Muscle of leg (tissue), 11 donors: ENCODE results near the gene NSRP1. TPM values are rescaled to one million over a fixed set of nuclear protein-coding genes. Genes with fewer than 3 reads are reported as not detected.

Source experiments
- DNase-seq: peaks from one replicate; pipeline ENCODE4 v3.0.0; 2013
- H3K27ac ChIP-seq: one replicate; pipeline ENCODE4 v1.5.1; 2013; ENCODE audit warnings: mild to moderate bottlenecking, low read length, control low read depth
- H3K27me3 ChIP-seq: one replicate; pipeline ENCODE4 v1.6.1; 2013; ENCODE audit warnings: low read length; ENCODE audit not compliant: control insufficient read depth, insufficient read depth
- H3K36me3 ChIP-seq: one replicate; pipeline ENCODE4 v1.6.1; 2013; ENCODE audit warnings: low read length; ENCODE audit not compliant: control insufficient read depth, insufficient read depth
- H3K4me1 ChIP-seq: one replicate; pipeline ENCODE4 v1.6.1; 2013; ENCODE audit warnings: low read length; ENCODE audit not compliant: control insufficient read depth, insufficient read depth
- H3K4me3 ChIP-seq: one replicate; pipeline ENCODE4 v1.5.1; 2013; ENCODE audit warnings: low read length, control low read depth
- H3K9me3 ChIP-seq: replicated peaks from 2 replicates; pipeline ENCODE4 v1.6.1; 2013; ENCODE audit warnings: low read depth, low read length; ENCODE audit not compliant: control insufficient read depth
- WGBS: methylation state at CpG from one replicate; pipeline ENCODE4 v1.1.5; 2013; ENCODE audit warnings: missing lambda C conversion rate; ENCODE audit not compliant: insufficient coverage; 5-methylcytosine and 5-hydroxymethylcytosine counted together
- polyA plus RNA-seq, 8 donors: library from polyadenylated mRNA; unstranded; fragments of 120-200 nt; gene quantifications; one replicate each; pipeline versions ENCODE4 v1.2.1 to v1.2.3, GENCODE V29; 2013; ENCODE audit warnings: inconsistent platforms in 1 of 8, low replicate concordance in 1 of 8; ENCODE audit not compliant: insufficient read length in 8 of 8, insufficient read depth in 1 of 8
- total RNA-seq: library from RNA; stranded (reverse); fragments of 120-200 nt; gene quantifications from one replicate; pipeline ENCODE4 v1.2.4, GENCODE V29; 2013

The NSRP1 gene
- total and polyA plus RNA-seq, 9 donors, result 11.4 to 34.2 (median 28.4) TPM

- no peaks in the 10 kb centered on the region for H3K4me1 ChIP-seq
- no peaks in the 10 kb centered on the region for H3K27me3 ChIP-seq
- peaks cover 8% of the 10 kb centered on the region for H3K36me3 ChIP-seq
- H3K27ac ChIP-seq, result no peak overlapping the region
- no peak overlapping the region for H3K4me3 ChIP-seq
- DNase-seq, result no peak
- no CpG with 5 or more reads among the region's 2 CpGs for WGBS
- H3K9me3 ChIP-seq, result no peaks in the 10 kb centered on the region
These were observed 57.0 kb downstream of the NSRP1 start for GRCh38 chr17:30173649-30174048.

- Histone ChIP-seq H3K36me3 (peaks cover 8% of the 10 kb centered on the region), H3K27ac (no peak overlapping the region), H3K9me3 (no peaks in the 10 kb centered on the region), H3K4me1 (no peaks in the 10 kb centered on the region), H3K4me3 (no peak overlapping the region), H3K27me3 (no peaks in the 10 kb centered on the region)
- WGBS, result no CpG with 5 or more reads among the region's 1 CpG
- DNase-seq, result no peak
These were observed 57.9 kb downstream of the NSRP1 start for GRCh38 chr17:30174556-30174955.

DNA sequence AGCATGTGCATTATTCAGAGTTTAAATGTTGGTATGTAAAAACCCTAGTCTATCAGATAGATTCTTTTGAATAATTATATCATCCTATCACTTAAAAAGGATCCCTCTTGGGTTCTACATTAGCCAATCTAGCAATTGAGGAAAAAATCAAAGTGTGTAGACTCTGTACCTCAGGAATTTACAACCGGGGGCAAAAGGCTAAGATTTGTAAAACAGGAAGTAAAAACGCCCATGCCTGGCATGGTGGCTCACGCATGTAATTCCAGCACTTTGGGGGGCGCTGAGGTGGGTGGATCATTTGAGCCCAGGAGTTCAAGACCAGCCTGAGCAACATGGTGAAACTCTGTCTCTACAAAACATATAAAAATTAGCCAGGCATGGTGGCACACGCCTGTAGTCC is 60.2 kb downstream of the NSRP1 start:
- peaks cover 19% of the 10 kb centered on the region for H3K36me3 ChIP-seq
- 100% methylated on average over 1 of the region's 5 CpGs for WGBS
- H3K27ac ChIP-seq, result no peak overlapping the region
- H3K27me3 ChIP-seq, result no peaks in the 10 kb centered on the region
- H3K4me1 ChIP-seq, result no peaks in the 10 kb centered on the region
- no peak overlapping the region for H3K4me3 ChIP-seq
- no peaks in the 10 kb centered on the region for H3K9me3 ChIP-seq
- no peak for DNase-seq

DNA sequence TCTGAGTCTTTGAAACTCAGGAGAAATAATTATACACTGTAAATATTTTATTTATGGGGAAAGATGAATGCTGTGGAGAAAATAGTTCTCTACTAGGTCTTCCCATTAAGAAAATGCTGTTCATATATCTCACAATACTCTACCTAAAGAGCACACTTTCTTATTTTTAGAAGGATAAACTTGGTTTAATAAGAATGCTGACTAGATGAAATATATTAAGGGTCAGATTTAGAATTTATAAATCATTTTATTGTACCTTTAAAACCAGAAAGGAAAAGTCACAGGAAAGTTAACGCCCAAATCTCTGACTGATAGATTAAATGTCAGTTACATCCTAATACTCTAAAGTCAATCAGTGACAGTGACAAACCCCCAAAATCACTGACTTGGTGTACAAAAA is 70.1 kb downstream of the NSRP1 start:
- no CpG with 5 or more reads among the region's 1 CpG for WGBS
- peaks cover 19% of the 10 kb centered on the region for H3K36me3 ChIP-seq

GRCh38 chr17:30187573-30187972 is 71.0 kb downstream of the NSRP1 start:
- Histone ChIP-seq H3K36me3 (peaks cover 15% of the 10 kb centered on the region), H3K27me3 (no peaks in the 10 kb centered on the region), H3K9me3 (no peaks in the 10 kb centered on the region), H3K4me1 (no peaks in the 10 kb centered on the region), H3K4me3 (no peak overlapping the region), H3K27ac (no peak overlapping the region)
- no CpG with 5 or more reads among the region's 2 CpGs for WGBS
- no peak for DNase-seq

More for the DNA sequence above, 70.1 kb downstream of the NSRP1 start:
- H3K27me3 ChIP-seq, result no peaks in the 10 kb centered on the region
- H3K9me3 ChIP-seq, result no peaks in the 10 kb centered on the region
- DNase-seq, result no peak
- H3K4me1 ChIP-seq, result no peaks in the 10 kb centered on the region
- no peak overlapping the region for H3K4me3 ChIP-seq
- no peak overlapping the region for H3K27ac ChIP-seq

GRCh38 chr17:30188211-30188939 is 71.8 kb downstream of the NSRP1 start:
- DNase-seq, result no peak
- no CpG with 5 or more reads among the region's 5 CpGs for WGBS
- no peak overlapping the region for H3K4me3 ChIP-seq
- H3K36me3 ChIP-seq, result peaks cover 13% of the 10 kb centered on the region
- H3K27ac ChIP-seq, result no peak overlapping the region
- no peaks in the 10 kb centered on the region for H3K9me3 ChIP-seq
- H3K4me1 ChIP-seq, result no peaks in the 10 kb centered on the region
- H3K27me3 ChIP-seq, result no peaks in the 10 kb centered on the region

GRCh38 chr17:30191072-30191471 is 74.5 kb downstream of the NSRP1 start:
- Histone ChIP-seq H3K36me3 (peaks cover 2% of the 10 kb centered on the region), H3K9me3 (no peaks in the 10 kb centered on the region), H3K27me3 (no peaks in the 10 kb centered on the region), H3K27ac (no peak overlapping the region), H3K4me1 (no peaks in the 10 kb centered on the region), H3K4me3 (no peak overlapping the region)
- WGBS, result 89% methylated on average over 1 of the region's 2 CpGs
- DNase-seq, result no peak

- Histone ChIP-seq H3K4me1 (no peaks in the 10 kb centered on the region), H3K36me3 (no peaks in the 10 kb centered on the region), H3K27ac (no peak overlapping the region), H3K9me3 (no peaks in the 10 kb centered on the region), H3K27me3 (no peaks in the 10 kb centered on the region), H3K4me3 (no peak overlapping the region)
- DNase-seq, result no peak
- WGBS, result 40% methylated on average over 1 of the region's 3 CpGs
These were observed 79.9 kb downstream of the NSRP1 start for GRCh38 chr17:30196504-30196903.

- no peaks in the 10 kb centered on the region for H3K36me3 ChIP-seq
- no peak overlapping the region for H3K27ac ChIP-seq
- no peaks in the 10 kb centered on the region for H3K4me1 ChIP-seq
- no peak for DNase-seq
- no peak overlapping the region for H3K4me3 ChIP-seq
- H3K9me3 ChIP-seq, result no peaks in the 10 kb centered on the region
- 89% methylated on average over 4 of the region's 4 CpGs for WGBS
- no peaks in the 10 kb centered on the region for H3K27me3 ChIP-seq
These were observed 80.8 kb downstream of the NSRP1 start for GRCh38 chr17:30197416-30197815.

GRCh38 chr17:30199600-30199999 is 83.0 kb downstream of the NSRP1 start:
- Histone ChIP-seq H3K4me3 (no peak overlapping the region), H3K9me3 (no peaks in the 10 kb centered on the region), H3K27ac (no peak overlapping the region), H3K36me3 (no peaks in the 10 kb centered on the region), H3K27me3 (no peaks in the 10 kb centered on the region), H3K4me1 (no peaks in the 10 kb centered on the region)
- 59% methylated on average over 2 of the region's 5 CpGs for WGBS
- DNase-seq, result no peak

- no peaks in the 10 kb centered on the region for H3K36me3 ChIP-seq
- H3K9me3 ChIP-seq, result no peaks in the 10 kb centered on the region
- H3K27ac ChIP-seq, result no peak overlapping the region
- WGBS, result 77% methylated on average over 6 of the region's 10 CpGs
- no peaks in the 10 kb centered on the region for H3K27me3 ChIP-seq
- H3K4me1 ChIP-seq, result no peaks in the 10 kb centered on the region
- no peak overlapping the region for H3K4me3 ChIP-seq
- DNase-seq, result no peak
These were observed 83.5 kb downstream of the NSRP1 start for GRCh38 chr17:30200106-30200505.
